ENCODE measurements around the gene ZDHHC8. TPM values are rescaled to one million over a fixed set of nuclear protein-coding genes. Genes with fewer than 3 reads are reported as not detected.

Gene ZDHHC8
- total RNA-seq, 6 experiments from 2014 or later, result 11.4 to 39.0 (median 28.7) TPM

GRCh38 chr22:20149257-20150250, 17.9 kb downstream of the ZDHHC8 start:
- Histone ChIP-seq H3K9me3 (no peaks in the 10 kb centered on the region), H3K36me3 (no peaks in the 10 kb centered on the region), H3K27me3 (no peaks in the 10 kb centered on the region), H3K4me3 (no peak overlapping the region), H3K4me1 (no peaks in the 10 kb centered on the region), H3K27ac (no peak overlapping the region)
- no peak for DNase-seq
- TF ChIP-seq POLR2A (IDR thresholded peaks at IDR 0.05), result no peak
- no peak for TF ChIP-seq CTCF (IDR thresholded peaks at IDR 0.05)
- no peak for ATAC-seq
- intact Hi-C loops (cut with DNase I), result no loop called here
- WGBS (ENCODE audit: insufficient coverage, low coverage, low lambda C conversion rate, missing lambda C conversion rate), result no CpG with 5 or more reads among the region's 32 CpGs

- Histone ChIP-seq H3K27ac (no peak within 1 kb of the TSS), H3K4me1 (no peaks in the 10 kb centered on the region), H3K27me3 (no peaks in the 10 kb centered on the region), H3K9me3 (no peaks in the 10 kb centered on the region), H3K4me3 (no peak within 1 kb of the TSS), H3K36me3 (no peaks in the 10 kb centered on the region)
- DNase-seq, result no peak
- WGBS (ENCODE audit: insufficient coverage, low coverage, low lambda C conversion rate, missing lambda C conversion rate), result 84% methylated on average over 3 of the region's 14 CpGs
- intact Hi-C loops (cut with DNase I), result no loop called here
- TF ChIP-seq CTCF (IDR thresholded peaks at IDR 0.05) (no peak), POLR2A (IDR thresholded peaks at IDR 0.05) (no peak)
- ATAC-seq, result no peak
Observed at GRCh38 chr22:20150381-20151275, 19.0 kb downstream of the ZDHHC8 start, which contains the start of gene CCDC188. Gene CCDC188 (minus strand): TSS chr22:20151055. CDS start chr22:20150986, 69 bp downstream.

GRCh38 chr22:20151276-20151588, 19.6 kb downstream of the ZDHHC8 start:
- H3K4me1 ChIP-seq, result no peaks in the 10 kb centered on the region
- H3K27ac ChIP-seq, result no peak overlapping the region
- H3K9me3 ChIP-seq, result no peaks in the 10 kb centered on the region
- DNase-seq (no peak), ATAC-seq (no peak)
- no peaks in the 10 kb centered on the region for H3K27me3 ChIP-seq
- no peak overlapping the region for H3K4me3 ChIP-seq
- TF ChIP-seq POLR2A (IDR thresholded peaks at IDR 0.05), result no peak
- no peak for TF ChIP-seq CTCF (IDR thresholded peaks at IDR 0.05)
- H3K36me3 ChIP-seq, result no peaks in the 10 kb centered on the region
- whole genome bisulfite sequencing (ENCODE audit: insufficient coverage, low coverage, low lambda C conversion rate, missing lambda C conversion rate), result 84% methylated on average over 4 of the region's 4 CpGs
- intact Hi-C loops (cut with DNase I), result no loop called here

- no peaks in the 10 kb centered on the region for H3K4me1 ChIP-seq
- H3K9me3 ChIP-seq, result no peaks in the 10 kb centered on the region
- no peaks in the 10 kb centered on the region for H3K36me3 ChIP-seq
- no peak for DNase-seq
- H3K27ac ChIP-seq, result no peak overlapping the region
- H3K27me3 ChIP-seq, result no peaks in the 10 kb centered on the region
- 40% methylated on average over 3 of the region's 14 CpGs for WGBS (ENCODE audit: insufficient coverage, low coverage, low lambda C conversion rate, missing lambda C conversion rate)
- ATAC-seq, result no peak
- H3K4me3 ChIP-seq, result no peak overlapping the region
- intact Hi-C loops (cut with DNase I), result no loop called here
- TF ChIP-seq CTCF (IDR thresholded peaks at IDR 0.05), result no peak
- no peak for TF ChIP-seq POLR2A (IDR thresholded peaks at IDR 0.05)
Observed at GRCh38 chr22:20152464-20152890, 20.9 kb downstream of the ZDHHC8 start.

All from right lobe of liver (tissue), 6 donors.